AG09309 (cell line): ENCODE measurements around the gene ERCC4.

Experiments used
- DNase-seq: peaks from one replicate; pipeline ENCODE4 v3.0.0-alpha.2; 2010; ENCODE audit warnings: low read depth
- H3K4me3 ChIP-seq: 2 replicates; pipeline ENCODE4 v1.5.1; 2011; ENCODE audit warnings: mild to moderate bottlenecking, low read depth, low read length, moderate library complexity; ENCODE audit not compliant: control insufficient read depth
- TF ChIP-seq, protein P1 (sequence below): IDR thresholded peaks from 2 replicates; pipeline ENCODE4 v1.5.1; 2011; ENCODE audit warnings: mild to moderate bottlenecking, low read depth, low read length, inconsistent platforms; ENCODE audit not compliant: insufficient read depth, control insufficient read depth; ENCODE audit errors: missing control alignments

The ERCC4 gene

DNA sequence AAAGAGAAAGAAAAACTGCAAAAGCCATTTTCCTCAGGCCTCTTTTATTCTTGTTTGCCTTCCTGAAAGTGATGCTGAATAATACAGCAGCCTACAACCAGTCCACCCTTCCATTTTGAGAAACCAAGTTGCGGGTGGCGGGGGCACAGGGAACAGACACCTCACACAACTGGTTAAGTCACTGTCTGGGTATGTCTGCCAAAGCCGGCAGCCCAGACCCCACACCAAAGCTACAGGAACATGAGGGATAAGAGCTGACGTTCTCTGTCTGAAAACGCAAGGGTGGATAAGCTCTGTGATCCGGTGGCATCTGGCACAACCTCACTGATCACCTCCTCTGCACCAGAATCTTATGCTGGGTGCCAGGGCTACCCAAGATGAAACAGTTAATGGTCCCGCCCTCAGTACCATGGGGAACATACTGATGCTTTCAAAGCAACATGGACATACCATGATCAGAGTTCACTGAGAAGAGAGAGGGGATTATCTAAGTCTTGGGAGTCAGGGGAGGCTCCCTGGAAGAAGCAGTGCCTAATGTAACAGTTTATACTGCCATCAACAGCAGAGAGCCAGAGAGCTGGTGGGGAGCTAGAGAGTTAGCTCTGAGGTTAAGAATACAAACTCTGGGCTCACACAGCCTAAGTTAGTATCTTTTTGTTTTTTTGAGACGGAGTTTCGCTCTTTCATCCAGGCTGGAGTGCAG, 53.5 kb downstream of the ERCC4 start:
- DNase-seq = no peak
- TF ChIP-seq, protein P1, sequence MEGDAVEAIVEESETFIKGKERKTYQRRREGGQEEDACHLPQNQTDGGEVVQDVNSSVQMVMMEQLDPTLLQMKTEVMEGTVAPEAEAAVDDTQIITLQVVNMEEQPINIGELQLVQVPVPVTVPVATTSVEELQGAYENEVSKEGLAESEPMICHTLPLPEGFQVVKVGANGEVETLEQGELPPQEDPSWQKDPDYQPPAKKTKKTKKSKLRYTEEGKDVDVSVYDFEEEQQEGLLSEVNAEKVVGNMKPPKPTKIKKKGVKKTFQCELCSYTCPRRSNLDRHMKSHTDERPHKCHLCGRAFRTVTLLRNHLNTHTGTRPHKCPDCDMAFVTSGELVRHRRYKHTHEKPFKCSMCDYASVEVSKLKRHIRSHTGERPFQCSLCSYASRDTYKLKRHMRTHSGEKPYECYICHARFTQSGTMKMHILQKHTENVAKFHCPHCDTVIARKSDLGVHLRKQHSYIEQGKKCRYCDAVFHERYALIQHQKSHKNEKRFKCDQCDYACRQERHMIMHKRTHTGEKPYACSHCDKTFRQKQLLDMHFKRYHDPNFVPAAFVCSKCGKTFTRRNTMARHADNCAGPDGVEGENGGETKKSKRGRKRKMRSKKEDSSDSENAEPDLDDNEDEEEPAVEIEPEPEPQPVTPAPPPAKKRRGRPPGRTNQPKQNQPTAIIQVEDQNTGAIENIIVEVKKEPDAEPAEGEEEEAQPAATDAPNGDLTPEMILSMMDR = no peak
- no peak overlapping the region for H3K4me3 ChIP-seq

DNA sequence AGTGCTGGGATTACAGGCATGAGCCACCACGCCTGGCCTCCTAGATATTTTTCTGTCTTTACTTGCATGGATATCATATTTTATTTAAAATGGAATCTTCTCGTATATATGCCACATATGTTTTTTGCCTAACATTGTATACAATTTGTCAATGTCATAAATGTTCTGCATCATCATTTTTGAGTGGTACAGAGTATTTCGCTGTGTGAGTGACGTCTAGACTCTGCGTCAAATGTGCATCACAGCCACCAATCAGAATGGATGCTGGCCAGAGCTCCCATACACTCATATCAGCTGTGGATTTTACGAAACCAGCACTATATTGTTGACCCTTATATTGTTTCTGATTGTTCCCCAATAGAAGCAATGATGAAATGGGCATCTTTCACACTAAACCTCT, 57.2 kb downstream of the ERCC4 start:
- no peak for DNase-seq
- no peak overlapping the region for H3K4me3 ChIP-seq
- TF ChIP-seq, protein P1 = no peak

- TF ChIP-seq, protein P1 = no peak
- H3K4me3 ChIP-seq = no peak overlapping the region
- no peak for DNase-seq
Measured at GRCh38 chr16:13982451-13982850, 62.5 kb downstream of the ERCC4 start.

DNA sequence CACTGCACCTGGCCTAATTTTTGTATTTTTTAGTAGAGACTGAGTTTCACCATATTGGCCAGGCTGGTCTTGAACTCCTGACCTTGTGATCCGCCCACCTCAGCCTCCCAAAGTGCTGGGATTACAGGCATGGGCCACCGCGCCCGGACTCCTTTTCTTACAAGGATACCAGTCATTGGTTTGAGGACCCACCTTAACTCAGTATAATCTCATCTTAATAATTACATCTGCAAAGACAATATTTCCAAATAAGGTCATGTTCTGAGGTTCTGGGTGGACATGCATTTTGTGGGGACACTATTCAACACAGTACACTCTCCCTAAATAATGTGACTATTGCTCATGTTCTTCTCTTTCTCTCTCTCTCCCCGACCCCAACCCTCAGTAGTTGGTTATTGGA, 63.7 kb downstream of the ERCC4 start:
- no peak for DNase-seq
- no peak overlapping the region for H3K4me3 ChIP-seq
- TF ChIP-seq, protein P1 = no peak

GRCh38 chr16:13984794-13985193, 64.8 kb downstream of the ERCC4 start:
- no peak for DNase-seq
- H3K4me3 ChIP-seq = no peak overlapping the region
- TF ChIP-seq, protein P1 = no peak

- no peak overlapping the region for H3K4me3 ChIP-seq
- TF ChIP-seq, protein P1 = no peak
- no peak for DNase-seq
Measured at GRCh38 chr16:13988038-13988437, 68.1 kb downstream of the ERCC4 start.
